ENCODE measurements around the gene S100A12. TPM values are rescaled to one million over a fixed set of nuclear protein-coding genes. Genes with fewer than 3 reads are reported as not detected.

Gene S100A12
- total RNA-seq, 3 donors from 2014 or later = 1.3 to 1.8 TPM; not detected in 1

DNA sequence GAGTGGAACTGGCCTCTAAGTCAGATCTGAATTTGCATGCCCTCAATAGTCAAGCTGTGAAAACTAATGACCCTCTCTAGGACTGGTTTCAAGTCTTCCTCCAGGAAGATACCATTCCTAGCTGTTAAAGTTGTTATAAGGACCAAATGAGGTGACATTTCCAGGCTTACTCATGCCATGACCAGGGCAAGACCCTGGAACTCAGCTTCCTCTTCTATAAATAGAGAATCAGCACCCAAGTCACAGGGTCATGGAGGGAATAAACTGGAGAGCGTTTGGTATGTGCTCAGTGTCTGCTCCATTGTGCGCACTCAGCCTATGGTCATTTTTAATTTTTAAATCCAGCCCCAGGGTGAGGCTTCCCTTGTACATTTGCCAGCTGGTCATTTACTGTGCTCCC is 15.2 kb downstream of the S100A12 start:
- Histone ChIP-seq H3K4me3 (no peak overlapping the region), H3K27ac (no peak overlapping the region), H3K27me3 (no peaks in the 10 kb centered on the region), H3K9me3 (no peaks in the 10 kb centered on the region), H3K36me3 (no peaks in the 10 kb centered on the region), H3K4me1 (peaks cover 0 to 15% of the 10 kb centered on the region in 2 donors)
- TF ChIP-seq, protein P1, sequence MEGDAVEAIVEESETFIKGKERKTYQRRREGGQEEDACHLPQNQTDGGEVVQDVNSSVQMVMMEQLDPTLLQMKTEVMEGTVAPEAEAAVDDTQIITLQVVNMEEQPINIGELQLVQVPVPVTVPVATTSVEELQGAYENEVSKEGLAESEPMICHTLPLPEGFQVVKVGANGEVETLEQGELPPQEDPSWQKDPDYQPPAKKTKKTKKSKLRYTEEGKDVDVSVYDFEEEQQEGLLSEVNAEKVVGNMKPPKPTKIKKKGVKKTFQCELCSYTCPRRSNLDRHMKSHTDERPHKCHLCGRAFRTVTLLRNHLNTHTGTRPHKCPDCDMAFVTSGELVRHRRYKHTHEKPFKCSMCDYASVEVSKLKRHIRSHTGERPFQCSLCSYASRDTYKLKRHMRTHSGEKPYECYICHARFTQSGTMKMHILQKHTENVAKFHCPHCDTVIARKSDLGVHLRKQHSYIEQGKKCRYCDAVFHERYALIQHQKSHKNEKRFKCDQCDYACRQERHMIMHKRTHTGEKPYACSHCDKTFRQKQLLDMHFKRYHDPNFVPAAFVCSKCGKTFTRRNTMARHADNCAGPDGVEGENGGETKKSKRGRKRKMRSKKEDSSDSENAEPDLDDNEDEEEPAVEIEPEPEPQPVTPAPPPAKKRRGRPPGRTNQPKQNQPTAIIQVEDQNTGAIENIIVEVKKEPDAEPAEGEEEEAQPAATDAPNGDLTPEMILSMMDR (IDR thresholded peaks at IDR 0.05) = no peak
- no peak for TF ChIP-seq POLR2AphosphoS5 (IDR thresholded peaks at IDR 0.05)
- TF ChIP-seq POLR2A (IDR thresholded peaks at IDR 0.05) = no peak
- no peak for DNase-seq (ENCODE audit: low spot score in 2 of 2)
- intact Hi-C loops (cut with DNase I; ENCODE audit: low total_unique reads) = no loop called here

DNA sequence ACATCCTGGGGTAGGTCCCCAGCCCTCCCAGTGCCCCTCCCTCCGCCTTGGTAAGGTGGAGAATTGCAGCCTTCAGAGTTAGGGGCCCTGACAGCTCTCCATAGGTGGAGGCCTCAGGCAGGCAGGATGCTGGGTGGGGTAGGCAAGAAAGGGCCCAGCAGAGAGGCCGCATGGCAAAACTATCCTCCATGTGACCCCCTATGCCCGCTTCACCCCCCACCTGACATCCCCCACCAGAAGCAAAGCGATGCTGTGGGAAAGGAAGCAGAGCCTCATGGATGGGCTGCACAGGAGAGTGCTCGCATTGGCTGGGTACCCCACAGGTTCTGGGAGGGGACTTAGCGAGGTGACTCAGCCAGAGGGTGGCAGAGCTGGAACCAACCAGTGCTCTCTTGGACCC is 16.2 kb downstream of the S100A12 start:
- peak overlapping the region in 1 of 3 donors; percentile 10 for H3K4me3 ChIP-seq
- H3K27ac ChIP-seq = no peak overlapping the region
- no peaks in the 10 kb centered on the region for H3K9me3 ChIP-seq
- DNase-seq (ENCODE audit: low spot score in 2 of 2) = peak in 1 of 2 donors; percentile 12
- no peaks in the 10 kb centered on the region for H3K36me3 ChIP-seq
- no peak for TF ChIP-seq POLR2AphosphoS5 (IDR thresholded peaks at IDR 0.05)
- TF ChIP-seq POLR2A (IDR thresholded peaks at IDR 0.05) = no peak
- TF ChIP-seq, protein P1 (IDR thresholded peaks at IDR 0.05) = no peak
- intact Hi-C loops (cut with DNase I; ENCODE audit: low total_unique reads) = no loop called here
- peaks cover 0 to 9% of the 10 kb centered on the region in 2 donors for H3K4me1 ChIP-seq
- H3K27me3 ChIP-seq = no peaks in the 10 kb centered on the region

DNA sequence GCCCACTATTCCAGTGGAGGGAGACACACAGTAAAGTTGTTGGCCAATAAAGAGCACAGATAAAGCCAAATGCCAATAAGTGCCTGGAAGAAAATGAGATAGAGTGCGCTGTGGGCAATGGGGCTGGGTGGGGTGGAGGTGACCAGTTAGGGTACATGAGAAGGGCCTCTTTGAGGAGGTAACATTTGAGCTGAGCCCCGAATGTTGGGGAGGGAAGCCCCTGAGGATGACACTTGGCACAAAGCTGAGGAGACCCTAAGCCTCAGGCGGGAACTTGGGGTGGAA is 16.8 kb downstream of the S100A12 start:
- intact Hi-C loops (cut with DNase I; ENCODE audit: low total_unique reads) = no loop called here
- peaks cover 0 to 9% of the 10 kb centered on the region in 2 donors for H3K4me1 ChIP-seq
- no peak overlapping the region for H3K27ac ChIP-seq
- TF ChIP-seq POLR2A (IDR thresholded peaks at IDR 0.05) (no peak), POLR2AphosphoS5 (IDR thresholded peaks at IDR 0.05) (no peak)
- TF ChIP-seq, protein P1 (IDR thresholded peaks at IDR 0.05) = no peak
- no peaks in the 10 kb centered on the region for H3K36me3 ChIP-seq
- H3K27me3 ChIP-seq = no peaks in the 10 kb centered on the region
- H3K9me3 ChIP-seq = no peaks in the 10 kb centered on the region
- H3K4me3 ChIP-seq = peak overlapping the region in 1 of 3 donors; percentile 10
- DNase-seq (ENCODE audit: low spot score in 2 of 2) = peak in 1 of 2 donors; percentile 10

DNA sequence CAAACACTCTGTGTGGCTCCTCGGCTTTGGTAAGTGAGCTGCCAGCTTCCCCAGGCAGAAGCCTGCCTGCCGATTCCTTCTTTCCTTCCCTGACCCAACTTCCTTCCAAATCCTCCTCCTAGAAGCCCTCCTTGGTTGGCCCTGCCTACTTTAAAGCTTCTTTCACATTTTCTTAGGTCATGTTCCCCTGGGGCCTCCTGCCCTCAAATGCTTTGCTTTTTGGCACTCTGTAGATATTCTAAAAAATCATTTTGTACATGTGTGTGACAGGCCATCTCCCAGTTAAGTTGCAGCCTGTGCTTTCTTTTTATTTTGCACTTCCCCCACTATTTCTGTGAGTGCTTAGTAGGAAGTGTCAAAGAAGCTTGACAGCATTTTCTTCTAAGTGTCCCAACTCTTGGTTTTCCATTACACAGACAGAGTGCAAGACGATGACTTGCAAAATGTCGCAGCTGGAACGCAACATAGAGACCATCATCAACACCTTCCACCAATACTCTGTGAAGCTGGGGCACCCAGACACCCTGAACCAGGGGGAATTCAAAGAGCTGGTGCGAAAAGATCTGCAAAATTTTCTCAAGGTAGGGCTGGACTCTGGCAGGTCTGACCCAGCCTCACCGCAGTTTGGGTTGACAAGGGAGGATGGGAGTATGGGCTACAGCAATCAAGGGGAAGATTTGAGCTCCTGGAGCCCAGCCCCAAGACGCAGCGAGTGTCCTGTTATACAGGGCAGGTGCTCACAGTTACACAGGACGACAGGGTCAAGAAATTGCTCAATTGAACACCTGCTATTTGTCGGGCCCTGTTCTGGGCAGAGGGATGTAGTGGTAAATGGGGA is 17.3 kb downstream of the S100A12 start, which contains the start of gene S100A9:
Gene S100A9 (plus strand): TSS at position 2 of the 838 bp plus-strand sequence. CDS start 430 bp downstream, at position 432.
- H3K36me3 ChIP-seq = no peaks in the 10 kb centered on the region
- DNase-seq (ENCODE audit: low spot score in 2 of 2) = peak in 1 of 2 donors; percentile 15
- TF ChIP-seq POLR2AphosphoS5 (IDR thresholded peaks at IDR 0.05) = no peak
- TF ChIP-seq, protein P1 (IDR thresholded peaks at IDR 0.05) = no peak
- no peak for TF ChIP-seq POLR2A (IDR thresholded peaks at IDR 0.05)
- peaks cover 0 to 9% of the 10 kb centered on the region in 2 donors for H3K4me1 ChIP-seq
- H3K27me3 ChIP-seq = no peaks in the 10 kb centered on the region
- intact Hi-C loops (cut with DNase I; ENCODE audit: low total_unique reads) = no loop called here
- no peaks in the 10 kb centered on the region for H3K9me3 ChIP-seq
- peak within 1 kb of the TSS; percentile 87 to 90 for H3K27ac ChIP-seq
- peak within 1 kb of the TSS in 1 of 3 donors; percentile 10 for H3K4me3 ChIP-seq
